Pancreas (tissue), 10 donors: ENCODE measurements around the gene PITPNC1. TPM values are rescaled to one million over a fixed set of nuclear protein-coding genes. Genes with fewer than 3 reads are reported as not detected.
"Not testable (repeated sequence)": the region's sequence is repeated elsewhere in the genome, so short reads cannot be mapped to it uniquely, and the experiment has no call there.

Experiments
- ATAC-seq, 4 donors: fragments of 200-7000 bp; cut with Tn5 transposase; one replicate each; pipeline versions ENCODE4 v1.8.0 to v1.9.1; 2020; ENCODE audit warnings: mild to moderate bottlenecking in 4 of 4, moderate library complexity in 4 of 4
- DNase-seq, 6 donors: peaks; one replicate each; pipeline ENCODE4 v3.0.0-alpha.2; 2020
- FAIRE-seq: peaks from 2 replicates; lab custom pipeline; 2012; peaks lifted over from hg19 to GRCh38; lab: Jason Lieb, UNC
- H3K27ac ChIP-seq, 4 donors: fragments of 200-600 bp; sonication (generic); 1 replicate in 3 of 4; 2 replicates in 1 of 4; pipeline versions ENCODE4 v1.5.0 to v1.8.0; 2020
- H3K27me3 ChIP-seq, 4 donors: fragments of 200-600 bp; one replicate each; pipeline ENCODE4 v1.8.0; 2021
- H3K36me3 ChIP-seq, 3 donors: fragments of 200-600 bp; sonication (generic) in 1 of 3; one replicate each; pipeline versions ENCODE4 v1.5.0 to v1.8.0; 2020 to 2021
- H3K4me1 ChIP-seq, 3 donors: fragments of 200-600 bp; one replicate each; pipeline ENCODE4 v1.8.0; 2021
- H3K4me3 ChIP-seq, 4 donors: fragments of 200-600 bp; sonication (generic) in 2 of 4; one replicate each; pipeline versions ENCODE4 v1.5.0 to v1.8.0; 2020 to 2021
- H3K9me3 ChIP-seq, 4 donors: fragments of 200-600 bp; one replicate each; pipeline ENCODE4 v1.8.0; 2021
- CTCF ChIP-seq, 4 donors: fragments of 200-600 bp; sonication (generic) in 3 of 4; IDR thresholded peaks; one replicate each; pipeline versions ENCODE4 v1.5.0 to v1.8.0; 2021; ENCODE audit warnings: antibody characterized with exemption in 4 of 4
- WGBS, 2 donors: extraction: QIAGEN DNeasy Blood & Tissue Kit; methylation state at CpG; one replicate each; pipeline ENCODE4 v1.1.7; 2013; 5-methylcytosine and 5-hydroxymethylcytosine counted together
- intact Hi-C, 3 donors: fragments of 100-400 bp; cut with DNase I; formaldehyde crosslinking; loops; one replicate each; pipeline versions ENCODE4 v1.11.1 to v1.14.2; 2022
- polyA plus RNA-seq, 2 donors: library from polyadenylated mRNA; stranded (reverse); fragments of 200-250 nt; gene quantifications; one replicate each; pipeline ENCODE4 v1.2.3, GENCODE V29; 2013
- total RNA-seq, 6 donors: library from RNA; stranded (reverse); fragmentation: NEBNext Ultra II Directional in 4 of 6; extraction: Animal tissue kit (Norgen Biotek cat#: 25700) in 4 of 6; gene quantifications; one replicate each; pipeline versions ENCODE4 v1.2.1 to v1.2.4, GENCODE V29; 2021 to 2023
- donor health status: healthy with polysubstance abuse.
- donor health status: DM: no; HTN: no; CAD: no; lungs with moderate emphysema.
- donor health status: DM: no; HTN: no; CAD: no.
- donor health status: control.
- donor health status: control.
- donor health status: Bipolar disorder and iron deficiency.
- donor health status: DM: yes; HTN: yes; CAD: no.
- donor health status: DM: no; HTN: no; CAD: no.
- donor health status: DM: no; HTN: no; CAD: no.
- donor health status: DM: yes; HTN: yes; CAD: no.

Gene PITPNC1
- total and polyA plus RNA-seq, 8 donors = 9.5 to 28.8 (median 24.4) TPM

- H3K36me3 ChIP-seq = peaks cover 0 to 69% (median 25%) of the 10 kb centered on the region in 3 donors
- H3K4me1 ChIP-seq = no peaks in the 10 kb centered on the region
- no peaks in the 10 kb centered on the region for H3K27me3 ChIP-seq
- no peak overlapping the region for H3K27ac ChIP-seq
- no peaks in the 10 kb centered on the region for H3K9me3 ChIP-seq
- DNase-seq (no peak), ATAC-seq (no peak), FAIRE-seq (no peak)
- no peak overlapping the region for H3K4me3 ChIP-seq
- intact Hi-C loops = no loop called here
- TF ChIP-seq CTCF (IDR thresholded peaks at IDR 0.05) = no peak
- 94% methylated on average over 4 of the region's 4 CpGs for WGBS, 2 donors
These were observed 348.7 kb downstream of the PITPNC1 start for GRCh38 chr17:67725807-67726206.

- H3K9me3 ChIP-seq, ATAC-seq, intact Hi-C loops, H3K4me3 ChIP-seq, H3K27me3 ChIP-seq, DNase-seq, H3K27ac ChIP-seq, FAIRE-seq, H3K4me1 ChIP-seq: not testable (repeated sequence)
- H3K36me3 ChIP-seq = peaks cover 0 to 60% (median 19%) of the 10 kb centered on the region in 3 donors
- 87 to 92% methylated on average over 15 of the region's 15 CpGs for WGBS, 2 donors
These were observed 350.3 kb downstream of the PITPNC1 start for GRCh38 chr17:67727152-67728039.

GRCh38 chr17:67729903-67730302, 352.8 kb downstream of the PITPNC1 start:
- intact Hi-C loops = no loop called here

GRCh38 chr17:67730731-67731130, 353.6 kb downstream of the PITPNC1 start:
- Histone ChIP-seq H3K9me3 (no peaks in the 10 kb centered on the region), H3K27me3 (no peaks in the 10 kb centered on the region), H3K4me3 (no peak overlapping the region), H3K4me1 (no peaks in the 10 kb centered on the region), H3K36me3 (peaks cover 0 to 49% (median 18%) of the 10 kb centered on the region in 3 donors), H3K27ac (no peak overlapping the region)
- FAIRE-seq (no peak), DNase-seq (no peak), ATAC-seq (no peak)
- intact Hi-C loops = no loop called here
- no peak for TF ChIP-seq CTCF (IDR thresholded peaks at IDR 0.05)
- WGBS, 2 donors = 83 to 89% methylated on average over 7 of the region's 7 CpGs

More at GRCh38 chr17:67729903-67730302, 352.8 kb downstream of the PITPNC1 start:
- no peak for DNase-seq
- Histone ChIP-seq H3K36me3 (peaks cover 0 to 52% (median 18%) of the 10 kb centered on the region in 3 donors), H3K9me3 (no peaks in the 10 kb centered on the region), H3K4me3 (no peak overlapping the region), H3K27me3 (no peaks in the 10 kb centered on the region), H3K27ac (no peak overlapping the region), H3K4me1 (no peaks in the 10 kb centered on the region)
- WGBS, 2 donors = 97 to 98% methylated on average over 6 of the region's 6 CpGs
- no peak for FAIRE-seq
- TF ChIP-seq CTCF (IDR thresholded peaks at IDR 0.05) = no peak
- no peak for ATAC-seq

GRCh38 chr17:67733449-67733848, 356.4 kb downstream of the PITPNC1 start:
- intact Hi-C loops = no loop called here
- no peaks in the 10 kb centered on the region for H3K4me1 ChIP-seq
- 74 to 79% methylated on average over 2 of the region's 2 CpGs for WGBS, 2 donors
- FAIRE-seq (no peak), DNase-seq (no peak), ATAC-seq (no peak)
- peaks cover 0 to 52% (median 19%) of the 10 kb centered on the region in 3 donors for H3K36me3 ChIP-seq
- no peaks in the 10 kb centered on the region for H3K27me3 ChIP-seq
- no peak overlapping the region for H3K27ac ChIP-seq
- no peak overlapping the region for H3K4me3 ChIP-seq
- no peak for TF ChIP-seq CTCF (IDR thresholded peaks at IDR 0.05)
- H3K9me3 ChIP-seq = no peaks in the 10 kb centered on the region
